Breast epithelium (tissue), 4 donors: ENCODE results near the gene ABCC4. TPM values are rescaled to one million over a fixed set of nuclear protein-coding genes. Genes with fewer than 3 reads are reported as not detected.

Source experiments
- DNase-seq, 2 donors: peaks; one replicate each; pipeline ENCODE4 v3.0.0-alpha.2; 2019; ENCODE audit warnings: low spot score in 2 of 2
- H3K27ac ChIP-seq, 2 donors: fragments of 200-600 bp; sonication (generic) in 1 of 2; one replicate each; pipeline ENCODE4 v1.5.1; 2016 to 2019; ENCODE audit warnings: mild to moderate bottlenecking in 1 of 2
- H3K27me3 ChIP-seq, 2 donors: fragments of 200-600 bp; sonication (generic) in 1 of 2; one replicate each; pipeline versions ENCODE4 v1.5.1 to v1.6.0; 2017 to 2019; ENCODE audit warnings: control low read depth in 1 of 2, mild to moderate bottlenecking in 1 of 2
- H3K36me3 ChIP-seq: fragments of 200-600 bp; one replicate; pipeline ENCODE4 v1.5.1; 2019
- H3K4me1 ChIP-seq, 2 donors: fragments of 200-600 bp; sonication (generic); one replicate each; pipeline ENCODE4 v1.5.1; 2016 to 2019; ENCODE audit warnings: control low read depth in 1 of 2
- H3K4me3 ChIP-seq, 3 donors: fragments of 200-600 bp; sonication (generic); 1 replicate in 2 of 3; 2 replicates in 1 of 3; pipeline ENCODE4 v1.5.1; 2016 to 2019; ENCODE audit warnings: mild to moderate bottlenecking in 3 of 3, moderate library complexity in 2 of 3
- H3K9me3 ChIP-seq, 2 donors: fragments of 200-600 bp; sonication (generic) in 1 of 2; one replicate each; pipeline ENCODE4 v1.5.1; 2016 to 2019; ENCODE audit warnings: control low read depth in 1 of 2
- CTCF ChIP-seq, 3 donors: fragments of 450-650 bp; IDR thresholded peaks; one replicate each; pipeline ENCODE4 v1.5.1; 2016 to 2017; ENCODE audit warnings: antibody characterized with exemption in 3 of 3, mild to moderate bottlenecking in 3 of 3, moderate library complexity in 3 of 3
- POLR2A ChIP-seq: fragments of 450-650 bp; IDR thresholded peaks from one replicate; pipeline ENCODE4 v1.6.1; 2016; ENCODE audit warnings: antibody characterized with exemption, mild to moderate bottlenecking, moderate library complexity
- POLR2AphosphoS5 ChIP-seq, 3 donors: sonication (generic); formaldehyde crosslinking; IDR thresholded peaks; one replicate each; pipeline ENCODE4 v1.6.1; 2017; ENCODE audit warnings: antibody characterized with exemption in 3 of 3
- intact Hi-C: fragments of 100-400 bp; cut with DNase I; formaldehyde crosslinking; loops from one replicate; pipeline ENCODE4 v1.15.1; 2023; ENCODE audit warnings: low total_unique reads
- total RNA-seq, 3 donors: library from RNA; depleted of rRNA; stranded (reverse); fragments of >200 nt; gene quantifications; one replicate each; pipeline ENCODE4 v1.1.0, GENCODE V29; 2016

Gene ABCC4
- total RNA-seq, 3 donors from 2014 or later = 4.1 to 6.2 (median 4.5) TPM

- no peaks in the 10 kb centered on the region for H3K4me1 ChIP-seq
- DNase-seq = no peak
- H3K27me3 ChIP-seq = no peaks in the 10 kb centered on the region
- TF ChIP-seq POLR2AphosphoS5 (IDR thresholded peaks at IDR 0.05) = no peak
- TF ChIP-seq CTCF (IDR thresholded peaks at IDR 0.05) = no peak
- TF ChIP-seq POLR2A = no peak
- H3K27ac ChIP-seq = no peak overlapping the region
- no peaks in the 10 kb centered on the region for H3K36me3 ChIP-seq
- no peak overlapping the region for H3K4me3 ChIP-seq
- H3K9me3 ChIP-seq = peaks cover 0 to 18% of the 10 kb centered on the region in 2 donors
- intact Hi-C loops = no loop called here
Observed at GRCh38 chr13:95098916-95099315, 202.3 kb downstream of the ABCC4 start.

GRCh38 chr13:95091755-95092154 is 209.5 kb downstream of the ABCC4 start:
- H3K27ac ChIP-seq = no peak overlapping the region

DNA sequence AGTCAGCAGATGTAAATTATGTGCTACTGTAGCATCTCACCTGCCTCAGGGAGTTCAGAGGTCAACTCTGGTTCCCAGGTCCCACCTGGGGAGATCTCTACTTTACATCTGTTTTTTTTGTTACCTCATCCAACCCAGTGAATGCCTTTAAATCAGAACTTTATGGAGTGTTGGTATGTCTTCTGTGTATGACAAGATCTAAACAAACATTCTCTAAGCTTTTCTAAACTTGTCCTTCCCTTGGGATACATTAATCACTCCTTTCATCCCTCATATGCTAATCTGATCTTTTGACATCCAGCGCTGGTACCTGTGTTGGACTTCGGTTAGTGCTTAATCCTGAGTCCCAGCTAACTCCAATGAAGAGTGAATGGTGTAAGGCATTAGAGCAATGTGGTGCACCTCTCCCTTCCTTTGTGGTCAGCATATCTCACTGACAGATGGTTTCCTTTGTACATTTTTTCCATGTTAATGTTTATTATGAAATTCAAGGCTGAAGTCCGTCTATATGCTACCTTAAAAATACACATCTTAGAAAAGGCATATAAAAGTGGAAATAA is 213.4 kb downstream of the ABCC4 start:
- Histone ChIP-seq H3K4me1 (no peaks in the 10 kb centered on the region), H3K4me3 (no peak overlapping the region), H3K27ac (no peak overlapping the region), H3K9me3 (no peaks in the 10 kb centered on the region), H3K27me3 (no peaks in the 10 kb centered on the region), H3K36me3 (no peaks in the 10 kb centered on the region)
- intact Hi-C loops = no loop called here
- DNase-seq = no peak
- TF ChIP-seq CTCF (IDR thresholded peaks at IDR 0.05) = no peak
- no peak for TF ChIP-seq POLR2AphosphoS5 (IDR thresholded peaks at IDR 0.05)
- no peak for TF ChIP-seq POLR2A

More at GRCh38 chr13:95091755-95092154, 209.5 kb downstream of the ABCC4 start:
- Histone ChIP-seq H3K9me3 (peaks cover 0 to 7% of the 10 kb centered on the region in 2 donors), H3K4me3 (no peak overlapping the region), H3K4me1 (no peaks in the 10 kb centered on the region), H3K27me3 (no peaks in the 10 kb centered on the region), H3K36me3 (no peaks in the 10 kb centered on the region)
- DNase-seq = no peak
- TF ChIP-seq POLR2A (no peak), CTCF (IDR thresholded peaks at IDR 0.05) (no peak), POLR2AphosphoS5 (IDR thresholded peaks at IDR 0.05) (no peak)
- intact Hi-C loops = no loop called here

GRCh38 chr13:95086761-95087160 is 214.5 kb downstream of the ABCC4 start:
- Histone ChIP-seq H3K4me1 (no peaks in the 10 kb centered on the region), H3K4me3 (no peak overlapping the region), H3K27me3 (no peaks in the 10 kb centered on the region), H3K9me3 (no peaks in the 10 kb centered on the region), H3K36me3 (no peaks in the 10 kb centered on the region), H3K27ac (no peak overlapping the region)
- TF ChIP-seq POLR2A = no peak
- no peak for TF ChIP-seq CTCF (IDR thresholded peaks at IDR 0.05)
- TF ChIP-seq POLR2AphosphoS5 (IDR thresholded peaks at IDR 0.05) = no peak
- intact Hi-C loops = no loop called here
- DNase-seq = no peak

- no peaks in the 10 kb centered on the region for H3K4me1 ChIP-seq
- no peaks in the 10 kb centered on the region for H3K27me3 ChIP-seq
- no peaks in the 10 kb centered on the region for H3K36me3 ChIP-seq
- H3K9me3 ChIP-seq = no peaks in the 10 kb centered on the region
- TF ChIP-seq POLR2A = no peak
- no peak for TF ChIP-seq CTCF (IDR thresholded peaks at IDR 0.05)
- TF ChIP-seq POLR2AphosphoS5 (IDR thresholded peaks at IDR 0.05) = no peak
- no peak for DNase-seq
- no peak overlapping the region for H3K27ac ChIP-seq
- no peak overlapping the region for H3K4me3 ChIP-seq
- intact Hi-C loops = no loop called here
Observed at GRCh38 chr13:95083758-95084157, 217.5 kb downstream of the ABCC4 start.
